IPS-18a (cell line): Measurements from ENCODE around the gene SPO11.

Source experiments
- H3K27ac ChIP-seq: one replicate; pipeline ENCODE4 v1.5.1; 2013; ENCODE audit warnings: low read length
- H3K27me3 ChIP-seq: one replicate; pipeline ENCODE4 v1.6.1; 2013; ENCODE audit warnings: mild to moderate bottlenecking, low read length; ENCODE audit not compliant: control insufficient read depth, insufficient read depth
- H3K36me3 ChIP-seq: one replicate; pipeline ENCODE4 v1.6.1; 2013; ENCODE audit warnings: low read depth, low read length; ENCODE audit not compliant: control insufficient read depth
- H3K4me1 ChIP-seq: one replicate; pipeline ENCODE4 v1.6.1; 2013; ENCODE audit warnings: low read depth, low read length; ENCODE audit not compliant: control insufficient read depth
- H3K4me3 ChIP-seq: one replicate; pipeline ENCODE4 v1.5.1; 2013; ENCODE audit warnings: low read length
- H3K9ac ChIP-seq: one replicate; pipeline ENCODE4 v1.6.1; 2013; ENCODE audit warnings: mild to moderate bottlenecking, low read length, moderate library complexity
- H3K9me3 ChIP-seq: one replicate; pipeline ENCODE4 v1.6.1; 2013; ENCODE audit warnings: low read depth, low read length; ENCODE audit not compliant: control insufficient read depth

The SPO11 gene

DNA sequence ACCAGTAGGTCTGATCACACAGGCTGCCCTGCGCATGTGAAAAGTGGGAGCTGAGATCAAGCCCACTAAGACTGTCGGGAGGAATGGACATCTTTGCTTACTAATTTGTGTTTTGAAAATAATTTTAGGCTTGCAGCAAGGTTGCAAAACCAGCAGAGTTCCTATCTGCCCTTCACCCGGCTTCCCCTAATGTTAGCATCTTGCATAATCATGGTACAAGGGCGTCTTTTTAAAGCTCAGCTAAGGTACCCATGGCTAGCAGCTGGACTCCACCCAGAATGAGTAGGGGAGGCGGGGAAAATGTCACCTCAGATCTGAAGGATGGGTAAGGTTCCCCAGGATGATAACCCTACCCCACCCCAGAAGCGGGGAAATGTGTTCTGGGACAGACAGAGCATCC is 37.9 kb upstream of the SPO11 start:
- H3K4me3 ChIP-seq = no peak overlapping the region
- H3K9ac ChIP-seq = no peak overlapping the region
- H3K9me3 ChIP-seq = no peaks in the 10 kb centered on the region
- H3K27me3 ChIP-seq = no peaks in the 10 kb centered on the region
- H3K4me1 ChIP-seq = peaks cover 8% of the 10 kb centered on the region
- no peaks in the 10 kb centered on the region for H3K36me3 ChIP-seq
- no peak overlapping the region for H3K27ac ChIP-seq

DNA sequence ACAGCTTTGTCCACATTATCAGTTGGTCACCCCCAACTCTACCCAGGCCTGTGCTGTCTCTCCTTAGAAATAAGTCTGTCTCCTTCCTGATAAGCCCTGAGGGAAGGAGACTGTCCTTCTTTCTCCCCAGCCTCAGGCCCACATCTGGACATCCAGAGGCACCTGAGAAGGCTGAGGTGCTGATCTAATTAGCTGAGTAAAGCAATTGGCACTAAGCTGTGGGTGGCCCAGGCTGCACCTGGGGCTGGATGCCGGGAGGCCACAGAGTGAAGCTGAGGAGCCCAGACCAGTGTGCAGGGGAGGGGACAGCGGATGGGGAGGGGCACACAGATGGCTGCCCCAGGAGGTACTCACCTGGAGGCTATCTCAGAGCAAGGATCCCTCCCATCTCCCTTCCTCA is 37.0 kb upstream of the SPO11 start:
- no peaks in the 10 kb centered on the region for H3K36me3 ChIP-seq
- H3K9ac ChIP-seq = no peak overlapping the region
- peaks cover 2% of the 10 kb centered on the region for H3K4me1 ChIP-seq
- no peak overlapping the region for H3K27ac ChIP-seq
- no peaks in the 10 kb centered on the region for H3K9me3 ChIP-seq
- H3K4me3 ChIP-seq = no peak overlapping the region
- H3K27me3 ChIP-seq = no peaks in the 10 kb centered on the region

- no peak overlapping the region for H3K9ac ChIP-seq
- no peaks in the 10 kb centered on the region for H3K27me3 ChIP-seq
- H3K4me1 ChIP-seq = no peaks in the 10 kb centered on the region
- H3K4me3 ChIP-seq = no peak overlapping the region
- H3K9me3 ChIP-seq = no peaks in the 10 kb centered on the region
- no peak overlapping the region for H3K27ac ChIP-seq
- no peaks in the 10 kb centered on the region for H3K36me3 ChIP-seq
Observed at GRCh38 chr20:57293995-57294394, 35.6 kb upstream of the SPO11 start.

DNA sequence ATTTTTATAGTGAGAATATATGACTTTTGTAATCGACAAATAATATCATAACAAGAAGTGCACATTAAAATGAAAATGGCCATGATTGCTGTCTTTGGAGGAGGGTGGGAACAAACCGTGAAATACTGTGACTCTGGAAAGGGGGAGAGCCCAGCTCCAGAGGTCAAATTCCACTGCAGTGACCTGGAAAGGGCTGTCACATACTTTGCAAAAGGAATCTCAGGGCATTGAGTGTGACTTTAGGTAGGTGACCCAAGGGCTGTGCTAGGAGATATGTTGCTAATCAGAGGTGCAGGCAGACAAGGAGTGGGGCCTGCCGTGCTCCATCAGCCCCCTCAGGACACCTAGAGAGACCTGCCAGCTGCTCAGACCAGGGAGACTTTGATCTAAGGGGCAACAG is 35.1 kb upstream of the SPO11 start:
- Histone ChIP-seq H3K9ac (no peak overlapping the region), H3K27me3 (no peaks in the 10 kb centered on the region), H3K9me3 (no peaks in the 10 kb centered on the region), H3K4me1 (no peaks in the 10 kb centered on the region), H3K36me3 (no peaks in the 10 kb centered on the region), H3K4me3 (no peak overlapping the region), H3K27ac (no peak overlapping the region)

GRCh38 chr20:57298457-57298856 is 31.1 kb upstream of the SPO11 start:
- H3K9me3 ChIP-seq = no peaks in the 10 kb centered on the region
- H3K27ac ChIP-seq = no peak overlapping the region
- H3K4me1 ChIP-seq = no peaks in the 10 kb centered on the region
- no peaks in the 10 kb centered on the region for H3K27me3 ChIP-seq
- no peak overlapping the region for H3K9ac ChIP-seq
- no peak overlapping the region for H3K4me3 ChIP-seq
- no peaks in the 10 kb centered on the region for H3K36me3 ChIP-seq

- Histone ChIP-seq H3K9ac (no peak overlapping the region), H3K36me3 (no peaks in the 10 kb centered on the region), H3K4me3 (no peak overlapping the region), H3K4me1 (no peaks in the 10 kb centered on the region), H3K27me3 (no peaks in the 10 kb centered on the region), H3K9me3 (no peaks in the 10 kb centered on the region), H3K27ac (no peak overlapping the region)
Observed at GRCh38 chr20:57301026-57301425, 28.6 kb upstream of the SPO11 start.

- Histone ChIP-seq H3K27me3 (no peaks in the 10 kb centered on the region), H3K9me3 (no peaks in the 10 kb centered on the region), H3K4me3 (no peak overlapping the region), H3K27ac (no peak overlapping the region), H3K36me3 (no peaks in the 10 kb centered on the region), H3K4me1 (no peaks in the 10 kb centered on the region), H3K9ac (no peak overlapping the region)
Observed at GRCh38 chr20:57306747-57307146, 22.9 kb upstream of the SPO11 start.

DNA sequence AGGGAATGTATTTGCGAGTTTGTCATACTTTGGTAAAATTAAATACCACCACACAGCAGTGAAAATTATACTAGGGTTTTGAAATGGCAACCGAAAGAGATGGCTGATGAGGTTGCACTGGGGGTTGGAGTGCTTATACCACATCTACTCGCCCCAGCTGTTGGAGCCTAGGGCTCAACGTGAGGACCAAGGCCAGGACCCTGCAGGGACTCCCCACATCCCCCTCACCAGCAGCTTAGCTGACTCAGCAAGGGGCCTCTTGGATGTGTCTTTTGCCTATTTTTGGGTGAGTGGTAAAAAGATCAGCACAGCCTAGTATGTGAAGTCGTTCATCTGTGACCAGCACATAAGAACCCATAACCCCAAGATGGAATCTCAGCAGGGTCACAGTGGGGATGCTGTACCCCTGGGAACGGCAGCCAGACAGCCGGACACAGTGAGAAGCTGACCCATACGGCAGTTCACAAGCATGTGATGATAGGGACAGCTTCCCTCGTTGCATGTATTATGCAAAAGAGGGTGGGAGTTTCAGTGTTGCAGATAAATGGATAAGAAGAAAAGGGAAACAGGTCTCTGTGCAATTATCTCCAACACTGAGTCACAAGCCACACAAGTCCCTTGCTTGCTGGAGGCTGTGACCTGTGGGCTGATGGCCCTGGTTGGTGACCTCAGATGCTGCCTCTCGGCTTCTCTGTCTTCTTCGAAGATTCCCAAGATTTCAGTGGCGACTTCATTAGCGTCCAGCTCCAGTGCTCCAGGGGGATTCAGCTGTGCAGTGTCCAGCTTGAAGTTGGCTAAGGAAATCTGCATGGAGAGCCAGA is 20.9 kb upstream of the SPO11 start:
- Histone ChIP-seq H3K4me1 (no peaks in the 10 kb centered on the region), H3K9me3 (no peaks in the 10 kb centered on the region), H3K27me3 (no peaks in the 10 kb centered on the region), H3K36me3 (no peaks in the 10 kb centered on the region), H3K9ac (no peak overlapping the region), H3K4me3 (no peak overlapping the region), H3K27ac (no peak overlapping the region)

- Histone ChIP-seq H3K4me1 (no peaks in the 10 kb centered on the region), H3K36me3 (no peaks in the 10 kb centered on the region), H3K27me3 (no peaks in the 10 kb centered on the region), H3K4me3 (no peak overlapping the region), H3K9ac (no peak overlapping the region), H3K9me3 (no peaks in the 10 kb centered on the region), H3K27ac (no peak overlapping the region)
Observed at GRCh38 chr20:57309544-57310115, 20.0 kb upstream of the SPO11 start.

GRCh38 chr20:57310821-57311514 is 18.6 kb upstream of the SPO11 start:
- Histone ChIP-seq H3K4me3 (no peak overlapping the region), H3K27me3 (no peaks in the 10 kb centered on the region), H3K27ac (no peak overlapping the region), H3K9me3 (no peaks in the 10 kb centered on the region), H3K36me3 (no peaks in the 10 kb centered on the region), H3K4me1 (no peaks in the 10 kb centered on the region), H3K9ac (no peak overlapping the region)

GRCh38 chr20:57312138-57312537 is 17.5 kb upstream of the SPO11 start:
- Histone ChIP-seq H3K27me3 (no peaks in the 10 kb centered on the region), H3K27ac (no peak overlapping the region), H3K4me3 (no peak overlapping the region), H3K4me1 (no peaks in the 10 kb centered on the region), H3K9ac (no peak overlapping the region), H3K36me3 (no peaks in the 10 kb centered on the region), H3K9me3 (no peaks in the 10 kb centered on the region)
